ENCODE data around the gene TEX14.
"Not testable (repeated sequence)": the region's sequence is repeated elsewhere in the genome, so short reads cannot be mapped to it uniquely, and the experiment has no call there.

TEX14 gene

GRCh38 chr17:58658804-58659713, 32.8 kb downstream of the TEX14 start:
- DNase-seq (ENCODE audit: low spot score) = peak; percentile 86

GRCh38 chr17:58657962-58658803, 33.7 kb downstream of the TEX14 start:
- DNase-seq (ENCODE audit: low spot score) = not testable (repeated sequence)

- no peak for DNase-seq (ENCODE audit: low spot score)
These were observed 43.6 kb downstream of the TEX14 start for GRCh38 chr17:58648236-58648635.

GRCh38 chr17:58643147-58643546, 48.7 kb downstream of the TEX14 start:
- DNase-seq (ENCODE audit: low spot score) = peak; percentile 49

GRCh38 chr17:58641887-58642311, 49.9 kb downstream of the TEX14 start:
- no peak for DNase-seq (ENCODE audit: low spot score)

- no peak for DNase-seq (ENCODE audit: low spot score)
These were observed 51.6 kb downstream of the TEX14 start for GRCh38 chr17:58640202-58640601.

- DNase-seq (ENCODE audit: low spot score) = no peak
These were observed 52.2 kb downstream of the TEX14 start for GRCh38 chr17:58639681-58640080.

- no peak for DNase-seq (ENCODE audit: low spot score)
These were observed 54.8 kb downstream of the TEX14 start for GRCh38 chr17:58637011-58637570.

- no peak for DNase-seq (ENCODE audit: low spot score)
These were observed 59.2 kb downstream of the TEX14 start for GRCh38 chr17:58632324-58633314.

- DNase-seq (ENCODE audit: low spot score) = peak; percentile 91
These were observed 60.1 kb downstream of the TEX14 start for GRCh38 chr17:58631523-58632323.

- no peak for DNase-seq (ENCODE audit: low spot score)
These were observed 60.8 kb downstream of the TEX14 start for GRCh38 chr17:58630883-58631522.

- DNase-seq (ENCODE audit: low spot score) = no peak
These were observed 64.9 kb downstream of the TEX14 start for GRCh38 chr17:58626905-58627304.

- no peak for DNase-seq (ENCODE audit: low spot score)
These were observed 67.1 kb downstream of the TEX14 start for GRCh38 chr17:58624751-58625150.

- no peak for DNase-seq (ENCODE audit: low spot score)
These were observed 70.7 kb downstream of the TEX14 start for GRCh38 chr17:58621174-58621573.

- no peak for DNase-seq (ENCODE audit: low spot score)
These were observed 73.5 kb downstream of the TEX14 start for GRCh38 chr17:58618336-58618735.

- no peak for DNase-seq (ENCODE audit: low spot score)
These were observed 74.3 kb downstream of the TEX14 start for GRCh38 chr17:58617563-58617962.

GRCh38 chr17:58615768-58616659, 75.8 kb downstream of the TEX14 start:
- no peak for DNase-seq (ENCODE audit: low spot score)

- DNase-seq (ENCODE audit: low spot score) = no peak
These were observed 76.9 kb downstream of the TEX14 start for GRCh38 chr17:58614859-58615459.
